ENCODE measurements around the gene PHACTR1.

DNA sequence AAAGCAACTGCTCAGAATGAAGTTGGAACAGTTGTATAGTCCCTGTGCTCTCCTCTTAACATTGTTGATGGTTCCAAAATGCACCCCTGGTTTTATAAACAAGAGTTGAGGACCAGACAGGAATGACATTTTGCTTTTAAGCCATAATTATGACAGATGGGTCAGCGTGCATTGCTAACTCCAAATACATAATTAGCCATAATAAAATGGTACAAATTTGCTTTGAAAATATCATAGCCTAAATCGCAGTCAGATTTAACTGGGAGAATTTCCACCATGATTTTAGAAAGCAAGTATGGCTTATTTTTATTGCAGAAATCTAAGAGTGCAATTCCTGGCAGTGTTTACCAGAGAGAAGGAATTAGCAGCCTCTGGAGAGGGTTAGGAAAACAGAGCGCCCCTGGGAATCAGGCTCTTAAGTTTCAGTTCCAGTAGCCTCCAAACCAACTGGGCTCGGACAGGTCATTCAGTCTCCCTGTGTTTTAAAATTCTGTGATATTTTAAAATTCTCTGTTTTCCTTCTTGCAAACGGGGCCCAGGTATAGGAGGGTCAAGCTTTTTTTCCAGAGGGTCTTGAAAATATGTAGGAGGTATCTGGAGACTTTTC, 309.4 kb downstream of the PHACTR1 start:
- TF ChIP-seq, protein P1, sequence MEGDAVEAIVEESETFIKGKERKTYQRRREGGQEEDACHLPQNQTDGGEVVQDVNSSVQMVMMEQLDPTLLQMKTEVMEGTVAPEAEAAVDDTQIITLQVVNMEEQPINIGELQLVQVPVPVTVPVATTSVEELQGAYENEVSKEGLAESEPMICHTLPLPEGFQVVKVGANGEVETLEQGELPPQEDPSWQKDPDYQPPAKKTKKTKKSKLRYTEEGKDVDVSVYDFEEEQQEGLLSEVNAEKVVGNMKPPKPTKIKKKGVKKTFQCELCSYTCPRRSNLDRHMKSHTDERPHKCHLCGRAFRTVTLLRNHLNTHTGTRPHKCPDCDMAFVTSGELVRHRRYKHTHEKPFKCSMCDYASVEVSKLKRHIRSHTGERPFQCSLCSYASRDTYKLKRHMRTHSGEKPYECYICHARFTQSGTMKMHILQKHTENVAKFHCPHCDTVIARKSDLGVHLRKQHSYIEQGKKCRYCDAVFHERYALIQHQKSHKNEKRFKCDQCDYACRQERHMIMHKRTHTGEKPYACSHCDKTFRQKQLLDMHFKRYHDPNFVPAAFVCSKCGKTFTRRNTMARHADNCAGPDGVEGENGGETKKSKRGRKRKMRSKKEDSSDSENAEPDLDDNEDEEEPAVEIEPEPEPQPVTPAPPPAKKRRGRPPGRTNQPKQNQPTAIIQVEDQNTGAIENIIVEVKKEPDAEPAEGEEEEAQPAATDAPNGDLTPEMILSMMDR (conservative IDR thresholded peaks at IDR 0.05; ENCODE audit: low read depth, low read length) = no peak
- TF ChIP-seq CEBPB (IDR thresholded peaks at IDR 0.05; ENCODE audit: low read depth, low read length) = no peak
- no peak for TF ChIP-seq POLR2A (IDR thresholded peaks at IDR 0.05; ENCODE audit: low read depth, low read length)
- no peak for TF ChIP-seq BHLHE40 (IDR thresholded peaks at IDR 0.05; ENCODE audit: low read depth, low read length)
- TF ChIP-seq, protein P2, sequence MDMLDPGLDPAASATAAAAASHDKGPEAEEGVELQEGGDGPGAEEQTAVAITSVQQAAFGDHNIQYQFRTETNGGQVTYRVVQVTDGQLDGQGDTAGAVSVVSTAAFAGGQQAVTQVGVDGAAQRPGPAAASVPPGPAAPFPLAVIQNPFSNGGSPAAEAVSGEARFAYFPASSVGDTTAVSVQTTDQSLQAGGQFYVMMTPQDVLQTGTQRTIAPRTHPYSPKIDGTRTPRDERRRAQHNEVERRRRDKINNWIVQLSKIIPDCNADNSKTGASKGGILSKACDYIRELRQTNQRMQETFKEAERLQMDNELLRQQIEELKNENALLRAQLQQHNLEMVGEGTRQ (IDR thresholded peaks at IDR 0.05; ENCODE audit: low read depth, low read length) = no peak
- no peak for TF ChIP-seq RCOR1 (IDR thresholded peaks at IDR 0.05; ENCODE audit: insufficient replicate concordance, low read length)
- TF ChIP-seq FOS (IDR thresholded peaks at IDR 0.05; ENCODE audit: low read depth, low read length) = no peak
- TF ChIP-seq RFX5 (IDR thresholded peaks at IDR 0.05; ENCODE audit: low read depth, low read length) = no peak
- TF ChIP-seq SMC3 (IDR thresholded peaks at IDR 0.05; ENCODE audit: low read depth, low read length) = no peak
- no peak for TF ChIP-seq MXI1 (IDR thresholded peaks at IDR 0.05; ENCODE audit: borderline replicate concordance, low read depth, low read length)
- TF ChIP-seq RAD21 (IDR thresholded peaks at IDR 0.05; ENCODE audit: low read length) = no peak
- no peak for TF ChIP-seq MAZ (IDR thresholded peaks at IDR 0.05; ENCODE audit: borderline replicate concordance, low read depth, low read length)
